Measurements from ENCODE around the gene GATC. TPM values are rescaled to one million over a fixed set of nuclear protein-coding genes. Genes with fewer than 3 reads are reported as not detected.

Gene GATC
- total and polyA plus RNA-seq, 2 experiments from 2014 or later: 18.5 to 20.1 TPM

DNA sequence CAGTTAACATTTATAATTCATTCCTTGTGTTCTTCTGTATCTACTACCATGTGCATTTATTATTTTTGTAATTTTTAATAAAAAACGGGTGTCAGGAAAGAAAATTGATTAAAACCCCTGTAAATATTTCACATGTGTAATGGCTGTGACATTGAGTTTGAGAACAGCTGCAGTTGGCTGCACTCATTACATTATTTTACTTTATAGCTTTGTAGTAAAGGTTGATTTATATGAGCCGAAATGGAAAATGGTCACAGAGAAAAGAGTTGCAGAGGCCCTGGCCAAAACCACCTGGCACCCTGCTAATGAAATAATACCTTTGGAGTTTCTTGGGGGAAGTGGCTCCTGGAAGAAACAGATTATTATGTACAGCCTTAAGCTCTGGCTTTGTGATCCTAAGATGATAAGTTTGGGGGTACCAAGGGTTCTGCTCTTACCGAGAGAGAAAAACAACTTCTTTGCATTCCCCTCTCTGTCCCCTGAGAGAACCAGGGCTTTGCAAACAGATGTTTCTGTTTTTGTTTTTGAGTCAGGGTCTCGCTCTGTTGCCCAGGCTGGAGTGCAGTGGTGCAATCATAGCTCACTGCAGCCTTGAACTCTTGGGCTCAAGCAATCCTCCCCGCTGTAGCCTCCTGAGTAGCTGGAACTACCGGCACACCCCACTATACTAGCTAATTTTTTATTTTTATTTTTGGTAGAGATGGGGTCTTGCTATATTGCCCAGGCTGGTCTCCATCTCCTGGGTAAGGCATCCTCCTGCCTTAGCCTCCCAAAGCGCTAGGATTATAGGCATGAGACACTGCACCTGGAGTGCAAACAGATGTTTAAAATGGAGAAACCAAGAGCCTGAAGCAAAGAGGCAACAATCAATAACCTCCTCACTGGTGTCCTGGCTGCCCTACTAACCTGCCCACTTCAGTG is 40.0 kb downstream of the GATC start:
- Histone ChIP-seq H2AFZ (no peak overlapping the region), H3K9me2 (ENCODE audit: insufficient read depth) (no peaks in the 10 kb centered on the region), H4K20me1 (replicated peaks; ENCODE audit: insufficient read depth) (no peaks in the 10 kb centered on the region), H3K27me3 (ENCODE audit: insufficient read depth) (no peaks in the 10 kb centered on the region), H3K79me2 (replicated peaks; ENCODE audit: insufficient read depth) (no peaks in the 10 kb centered on the region), H3K36me3 (ENCODE audit: insufficient read depth) (no peaks in the 10 kb centered on the region), H3K4me1 (ENCODE audit: insufficient read depth) (no peaks in the 10 kb centered on the region), H3K4me2 (no peak overlapping the region), H3K4me3 (no peak overlapping the region), H3K27ac (ENCODE audit: low read depth) (no peak overlapping the region), H3F3A (replicated peaks; ENCODE audit: low read depth) (no peaks in the 10 kb centered on the region)
- no peak for TF ChIP-seq JUNB (IDR thresholded peaks at IDR 0.05; ENCODE audit: unreplicated experiment)
- TF ChIP-seq STAT1 (IDR thresholded peaks at IDR 0.05; ENCODE audit: unreplicated experiment): no peak
- TF ChIP-seq, protein P1, sequence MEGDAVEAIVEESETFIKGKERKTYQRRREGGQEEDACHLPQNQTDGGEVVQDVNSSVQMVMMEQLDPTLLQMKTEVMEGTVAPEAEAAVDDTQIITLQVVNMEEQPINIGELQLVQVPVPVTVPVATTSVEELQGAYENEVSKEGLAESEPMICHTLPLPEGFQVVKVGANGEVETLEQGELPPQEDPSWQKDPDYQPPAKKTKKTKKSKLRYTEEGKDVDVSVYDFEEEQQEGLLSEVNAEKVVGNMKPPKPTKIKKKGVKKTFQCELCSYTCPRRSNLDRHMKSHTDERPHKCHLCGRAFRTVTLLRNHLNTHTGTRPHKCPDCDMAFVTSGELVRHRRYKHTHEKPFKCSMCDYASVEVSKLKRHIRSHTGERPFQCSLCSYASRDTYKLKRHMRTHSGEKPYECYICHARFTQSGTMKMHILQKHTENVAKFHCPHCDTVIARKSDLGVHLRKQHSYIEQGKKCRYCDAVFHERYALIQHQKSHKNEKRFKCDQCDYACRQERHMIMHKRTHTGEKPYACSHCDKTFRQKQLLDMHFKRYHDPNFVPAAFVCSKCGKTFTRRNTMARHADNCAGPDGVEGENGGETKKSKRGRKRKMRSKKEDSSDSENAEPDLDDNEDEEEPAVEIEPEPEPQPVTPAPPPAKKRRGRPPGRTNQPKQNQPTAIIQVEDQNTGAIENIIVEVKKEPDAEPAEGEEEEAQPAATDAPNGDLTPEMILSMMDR (conservative IDR thresholded peaks at IDR 0.05; ENCODE audit: low read depth in 2 of 2): no peak
- TF ChIP-seq ZNF114 (CRISPR knock-in tag; IDR thresholded peaks at IDR 0.05): no peak
- no peak for TF ChIP-seq POLR2AphosphoS5 (IDR thresholded peaks at IDR 0.05; ENCODE audit: low read depth)
- TF ChIP-seq, protein P2, sequence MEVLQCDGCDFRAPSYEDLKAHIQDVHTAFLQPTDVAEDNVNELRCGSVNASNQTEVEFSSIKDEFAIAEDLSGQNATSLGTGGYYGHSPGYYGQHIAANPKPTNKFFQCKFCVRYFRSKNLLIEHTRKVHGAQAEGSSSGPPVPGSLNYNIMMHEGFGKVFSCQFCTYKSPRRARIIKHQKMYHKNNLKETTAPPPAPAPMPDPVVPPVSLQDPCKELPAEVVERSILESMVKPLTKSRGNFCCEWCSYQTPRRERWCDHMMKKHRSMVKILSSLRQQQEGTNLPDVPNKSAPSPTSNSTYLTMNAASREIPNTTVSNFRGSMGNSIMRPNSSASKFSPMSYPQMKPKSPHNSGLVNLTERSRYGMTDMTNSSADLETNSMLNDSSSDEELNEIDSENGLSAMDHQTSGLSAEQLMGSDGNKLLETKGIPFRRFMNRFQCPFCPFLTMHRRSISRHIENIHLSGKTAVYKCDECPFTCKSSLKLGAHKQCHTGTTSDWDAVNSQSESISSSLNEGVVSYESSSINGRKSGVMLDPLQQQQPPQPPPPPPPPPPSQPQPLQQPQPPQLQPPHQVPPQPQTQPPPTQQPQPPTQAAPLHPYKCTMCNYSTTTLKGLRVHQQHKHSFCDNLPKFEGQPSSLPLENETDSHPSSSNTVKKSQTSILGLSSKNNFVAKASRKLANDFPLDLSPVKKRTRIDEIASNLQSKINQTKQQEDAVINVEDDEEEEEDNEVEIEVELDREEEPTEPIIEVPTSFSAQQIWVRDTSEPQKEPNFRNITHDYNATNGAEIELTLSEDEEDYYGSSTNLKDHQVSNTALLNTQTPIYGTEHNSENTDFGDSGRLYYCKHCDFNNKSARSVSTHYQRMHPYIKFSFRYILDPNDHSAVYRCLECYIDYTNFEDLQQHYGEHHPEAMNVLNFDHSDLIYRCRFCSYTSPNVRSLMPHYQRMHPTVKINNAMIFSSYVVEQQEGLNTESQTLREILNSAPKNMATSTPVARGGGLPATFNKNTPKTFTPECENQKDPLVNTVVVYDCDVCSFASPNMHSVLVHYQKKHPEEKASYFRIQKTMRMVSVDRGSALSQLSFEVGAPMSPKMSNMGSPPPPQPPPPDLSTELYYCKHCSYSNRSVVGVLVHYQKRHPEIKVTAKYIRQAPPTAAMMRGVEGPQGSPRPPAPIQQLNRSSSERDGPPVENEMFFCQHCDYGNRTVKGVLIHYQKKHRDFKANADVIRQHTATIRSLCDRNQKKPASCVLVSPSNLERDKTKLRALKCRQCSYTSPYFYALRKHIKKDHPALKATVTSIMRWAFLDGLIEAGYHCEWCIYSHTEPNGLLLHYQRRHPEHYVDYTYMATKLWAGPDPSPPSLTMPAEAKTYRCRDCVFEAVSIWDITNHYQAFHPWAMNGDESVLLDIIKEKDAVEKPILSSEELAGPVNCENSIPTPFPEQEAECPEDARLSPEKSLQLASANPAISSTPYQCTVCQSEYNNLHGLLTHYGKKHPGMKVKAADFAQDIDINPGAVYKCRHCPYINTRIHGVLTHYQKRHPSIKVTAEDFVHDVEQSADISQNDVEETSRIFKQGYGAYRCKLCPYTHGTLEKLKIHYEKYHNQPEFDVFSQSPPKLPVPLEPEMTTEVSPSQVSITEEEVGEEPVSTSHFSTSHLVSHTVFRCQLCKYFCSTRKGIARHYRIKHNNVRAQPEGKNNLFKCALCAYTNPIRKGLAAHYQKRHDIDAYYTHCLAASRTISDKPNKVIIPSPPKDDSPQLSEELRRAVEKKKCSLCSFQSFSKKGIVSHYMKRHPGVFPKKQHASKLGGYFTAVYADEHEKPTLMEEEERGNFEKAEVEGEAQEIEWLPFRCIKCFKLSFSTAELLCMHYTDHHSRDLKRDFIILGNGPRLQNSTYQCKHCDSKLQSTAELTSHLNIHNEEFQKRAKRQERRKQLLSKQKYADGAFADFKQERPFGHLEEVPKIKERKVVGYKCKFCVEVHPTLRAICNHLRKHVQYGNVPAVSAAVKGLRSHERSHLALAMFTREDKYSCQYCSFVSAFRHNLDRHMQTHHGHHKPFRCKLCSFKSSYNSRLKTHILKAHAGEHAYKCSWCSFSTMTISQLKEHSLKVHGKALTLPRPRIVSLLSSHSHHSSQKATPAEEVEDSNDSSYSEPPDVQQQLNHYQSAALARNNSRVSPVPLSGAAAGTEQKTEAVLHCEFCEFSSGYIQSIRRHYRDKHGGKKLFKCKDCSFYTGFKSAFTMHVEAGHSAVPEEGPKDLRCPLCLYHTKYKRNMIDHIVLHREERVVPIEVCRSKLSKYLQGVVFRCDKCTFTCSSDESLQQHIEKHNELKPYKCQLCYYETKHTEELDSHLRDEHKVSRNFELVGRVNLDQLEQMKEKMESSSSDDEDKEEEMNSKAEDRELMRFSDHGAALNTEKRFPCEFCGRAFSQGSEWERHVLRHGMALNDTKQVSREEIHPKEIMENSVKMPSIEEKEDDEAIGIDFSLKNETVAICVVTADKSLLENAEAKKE (CRISPR knock-in tag; IDR thresholded peaks at IDR 0.05): no peak
- TF ChIP-seq NANOG (IDR thresholded peaks at IDR 0.05; ENCODE audit: borderline replicate concordance): no peak
- TF ChIP-seq, protein P3, sequence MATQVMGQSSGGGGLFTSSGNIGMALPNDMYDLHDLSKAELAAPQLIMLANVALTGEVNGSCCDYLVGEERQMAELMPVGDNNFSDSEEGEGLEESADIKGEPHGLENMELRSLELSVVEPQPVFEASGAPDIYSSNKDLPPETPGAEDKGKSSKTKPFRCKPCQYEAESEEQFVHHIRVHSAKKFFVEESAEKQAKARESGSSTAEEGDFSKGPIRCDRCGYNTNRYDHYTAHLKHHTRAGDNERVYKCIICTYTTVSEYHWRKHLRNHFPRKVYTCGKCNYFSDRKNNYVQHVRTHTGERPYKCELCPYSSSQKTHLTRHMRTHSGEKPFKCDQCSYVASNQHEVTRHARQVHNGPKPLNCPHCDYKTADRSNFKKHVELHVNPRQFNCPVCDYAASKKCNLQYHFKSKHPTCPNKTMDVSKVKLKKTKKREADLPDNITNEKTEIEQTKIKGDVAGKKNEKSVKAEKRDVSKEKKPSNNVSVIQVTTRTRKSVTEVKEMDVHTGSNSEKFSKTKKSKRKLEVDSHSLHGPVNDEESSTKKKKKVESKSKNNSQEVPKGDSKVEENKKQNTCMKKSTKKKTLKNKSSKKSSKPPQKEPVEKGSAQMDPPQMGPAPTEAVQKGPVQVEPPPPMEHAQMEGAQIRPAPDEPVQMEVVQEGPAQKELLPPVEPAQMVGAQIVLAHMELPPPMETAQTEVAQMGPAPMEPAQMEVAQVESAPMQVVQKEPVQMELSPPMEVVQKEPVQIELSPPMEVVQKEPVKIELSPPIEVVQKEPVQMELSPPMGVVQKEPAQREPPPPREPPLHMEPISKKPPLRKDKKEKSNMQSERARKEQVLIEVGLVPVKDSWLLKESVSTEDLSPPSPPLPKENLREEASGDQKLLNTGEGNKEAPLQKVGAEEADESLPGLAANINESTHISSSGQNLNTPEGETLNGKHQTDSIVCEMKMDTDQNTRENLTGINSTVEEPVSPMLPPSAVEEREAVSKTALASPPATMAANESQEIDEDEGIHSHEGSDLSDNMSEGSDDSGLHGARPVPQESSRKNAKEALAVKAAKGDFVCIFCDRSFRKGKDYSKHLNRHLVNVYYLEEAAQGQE (IDR thresholded peaks at IDR 0.05; ENCODE audit: unreplicated experiment): no peak
- TF ChIP-seq, protein P4, sequence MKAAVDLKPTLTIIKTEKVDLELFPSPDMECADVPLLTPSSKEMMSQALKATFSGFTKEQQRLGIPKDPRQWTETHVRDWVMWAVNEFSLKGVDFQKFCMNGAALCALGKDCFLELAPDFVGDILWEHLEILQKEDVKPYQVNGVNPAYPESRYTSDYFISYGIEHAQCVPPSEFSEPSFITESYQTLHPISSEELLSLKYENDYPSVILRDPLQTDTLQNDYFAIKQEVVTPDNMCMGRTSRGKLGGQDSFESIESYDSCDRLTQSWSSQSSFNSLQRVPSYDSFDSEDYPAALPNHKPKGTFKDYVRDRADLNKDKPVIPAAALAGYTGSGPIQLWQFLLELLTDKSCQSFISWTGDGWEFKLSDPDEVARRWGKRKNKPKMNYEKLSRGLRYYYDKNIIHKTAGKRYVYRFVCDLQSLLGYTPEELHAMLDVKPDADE (IDR thresholded peaks at IDR 0.05): no peak
- no peak for TF ChIP-seq ZNF331 (CRISPR knock-in tag; IDR thresholded peaks at IDR 0.05; ENCODE audit: low read depth)
- Mint-ChIP-seq H3K27ac (no peak overlapping the region), H3K27me3 (ENCODE audit: insufficient read depth, low read depth, poor library complexity) (peaks cover 2% of the 10 kb centered on the region), H3K4me3 (no peak overlapping the region), H3K4me1 (no peaks in the 10 kb centered on the region), H3K9me3 (no peaks in the 10 kb centered on the region), H3K36me3 (ENCODE audit: low read depth) (peaks cover 9% of the 10 kb centered on the region; the same call in 1 of the 3 replicates)
- DNase-seq (ENCODE audit: low spot score) (no peak), ATAC-seq (no peak)
